Parathyroid adenoma (tissue), 2 donors: ENCODE data around the gene ATP4A.

Experiments used
- H2AFZ ChIP-seq: fragments of 300-600 bp; sonication (generic); one replicate; pipeline ENCODE4 v1.7.0; 2017; ENCODE audit warnings: antibody characterized with exemption, mild to moderate bottlenecking
- H3K27ac ChIP-seq: fragments of 300-600 bp; sonication (generic); one replicate; pipeline ENCODE4 v1.7.0; 2017
- H3K27me3 ChIP-seq: fragments of 300-600 bp; sonication (generic); one replicate; pipeline ENCODE4 v1.7.0; 2017; ENCODE audit warnings: low read length; ENCODE audit not compliant: control insufficient read depth, insufficient read depth
- H3K36me3 ChIP-seq: fragments of 300-600 bp; sonication (generic); one replicate; pipeline ENCODE4 v1.7.0; 2017; ENCODE audit warnings: low read length; ENCODE audit not compliant: control insufficient read depth, insufficient read depth
- H3K4me1 ChIP-seq: fragments of 300-600 bp; sonication (generic); one replicate; pipeline ENCODE4 v1.7.0; 2017; ENCODE audit warnings: control low read depth
- H3K4me2 ChIP-seq: fragments of 300-600 bp; sonication (generic); one replicate; pipeline ENCODE4 v1.7.0; 2017; ENCODE audit warnings: low read length
- H3K4me3 ChIP-seq: fragments of 300-600 bp; sonication (generic); one replicate; pipeline ENCODE4 v1.7.0; 2017; ENCODE audit warnings: low read depth, low read length
- H3K79me2 ChIP-seq: fragments of 300-600 bp; sonication (generic); one replicate; pipeline ENCODE4 v1.7.0; 2017; ENCODE audit warnings: control low read depth
- H3K9ac ChIP-seq: fragments of 300-600 bp; sonication (generic); one replicate; pipeline ENCODE4 v1.7.0; 2017; ENCODE audit warnings: mild to moderate bottlenecking
- H3K9me3 ChIP-seq: fragments of 300-600 bp; sonication (generic); one replicate; pipeline ENCODE4 v1.7.0; 2017; ENCODE audit warnings: low read length; ENCODE audit not compliant: control insufficient read depth
- TF ChIP-seq, protein P1 (sequence below): fragments of 300-600 bp; sonication (generic); IDR thresholded peaks from one replicate; pipeline ENCODE4 v1.7.0; 2017; ENCODE audit warnings: antibody characterized with exemption, mild to moderate bottlenecking
- donor health status: primary hyperparathyroidism.

The ATP4A gene

DNA sequence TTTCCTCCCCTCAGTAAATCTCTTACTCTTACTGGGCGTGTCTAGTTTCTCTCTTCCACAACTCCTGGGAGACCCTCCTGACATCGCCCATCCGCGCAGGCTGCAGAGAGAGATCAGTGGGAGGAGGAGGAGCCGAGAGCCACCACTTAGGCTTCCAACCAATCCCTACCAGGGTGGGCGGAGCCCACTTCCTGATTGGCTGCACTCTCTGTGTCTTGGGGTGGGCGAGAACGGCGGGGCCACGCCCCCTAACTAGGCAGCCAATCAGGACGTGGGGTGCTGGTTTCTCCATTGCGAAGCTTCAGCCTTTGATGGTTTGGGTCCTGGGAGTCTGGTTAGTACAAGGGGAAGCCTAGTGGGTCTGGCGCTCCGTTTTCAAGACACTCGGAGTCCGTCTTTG, 22.4 kb upstream of the ATP4A start, which contains the start of gene PMIS2:
PMIS2 (plus strand) TSS at position 326 of the 400 bp plus-strand sequence. CDS start 87 bp downstream, outside the sequence.
- Histone ChIP-seq H3K79me2 (no peaks in the 10 kb centered on the region), H3K9ac (no peak within 1 kb of the TSS), H3K4me3 (no peak within 1 kb of the TSS), H3K4me2 (no peak within 1 kb of the TSS), H3K9me3 (no peaks in the 10 kb centered on the region), H2AFZ (no peak within 1 kb of the TSS), H3K36me3 (no peaks in the 10 kb centered on the region), H3K27me3 (no peaks in the 10 kb centered on the region), H3K27ac (no peak within 1 kb of the TSS), H3K4me1 (no peaks in the 10 kb centered on the region)
- TF ChIP-seq, protein P1, sequence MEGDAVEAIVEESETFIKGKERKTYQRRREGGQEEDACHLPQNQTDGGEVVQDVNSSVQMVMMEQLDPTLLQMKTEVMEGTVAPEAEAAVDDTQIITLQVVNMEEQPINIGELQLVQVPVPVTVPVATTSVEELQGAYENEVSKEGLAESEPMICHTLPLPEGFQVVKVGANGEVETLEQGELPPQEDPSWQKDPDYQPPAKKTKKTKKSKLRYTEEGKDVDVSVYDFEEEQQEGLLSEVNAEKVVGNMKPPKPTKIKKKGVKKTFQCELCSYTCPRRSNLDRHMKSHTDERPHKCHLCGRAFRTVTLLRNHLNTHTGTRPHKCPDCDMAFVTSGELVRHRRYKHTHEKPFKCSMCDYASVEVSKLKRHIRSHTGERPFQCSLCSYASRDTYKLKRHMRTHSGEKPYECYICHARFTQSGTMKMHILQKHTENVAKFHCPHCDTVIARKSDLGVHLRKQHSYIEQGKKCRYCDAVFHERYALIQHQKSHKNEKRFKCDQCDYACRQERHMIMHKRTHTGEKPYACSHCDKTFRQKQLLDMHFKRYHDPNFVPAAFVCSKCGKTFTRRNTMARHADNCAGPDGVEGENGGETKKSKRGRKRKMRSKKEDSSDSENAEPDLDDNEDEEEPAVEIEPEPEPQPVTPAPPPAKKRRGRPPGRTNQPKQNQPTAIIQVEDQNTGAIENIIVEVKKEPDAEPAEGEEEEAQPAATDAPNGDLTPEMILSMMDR = no peak

DNA sequence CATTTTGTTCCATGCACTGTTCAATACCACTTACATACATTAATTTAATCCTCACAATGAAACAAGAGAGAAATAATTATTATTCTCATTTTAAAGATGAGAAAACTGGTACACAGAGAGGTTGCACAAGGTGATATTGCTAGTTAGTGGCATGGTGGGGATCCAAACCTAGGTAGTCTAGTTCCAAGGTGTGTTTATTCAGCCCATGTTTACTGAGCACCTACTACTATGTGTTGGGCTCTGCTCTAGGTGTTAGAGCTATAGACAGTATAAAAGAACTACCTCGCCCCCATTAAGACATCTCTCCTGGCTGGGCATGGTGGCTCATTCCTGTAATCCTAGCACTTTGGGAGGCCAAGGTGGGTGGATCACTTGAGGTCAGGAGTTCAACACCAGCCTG, 19.3 kb upstream of the ATP4A start:
- Histone ChIP-seq H3K79me2 (no peaks in the 10 kb centered on the region), H3K9me3 (no peaks in the 10 kb centered on the region), H3K4me2 (no peak overlapping the region), H3K4me1 (no peaks in the 10 kb centered on the region), H3K9ac (no peak overlapping the region), H3K27me3 (no peaks in the 10 kb centered on the region), H3K27ac (no peak overlapping the region), H2AFZ (no peak overlapping the region), H3K36me3 (no peaks in the 10 kb centered on the region), H3K4me3 (no peak overlapping the region)
- TF ChIP-seq, protein P1 = no peak

DNA sequence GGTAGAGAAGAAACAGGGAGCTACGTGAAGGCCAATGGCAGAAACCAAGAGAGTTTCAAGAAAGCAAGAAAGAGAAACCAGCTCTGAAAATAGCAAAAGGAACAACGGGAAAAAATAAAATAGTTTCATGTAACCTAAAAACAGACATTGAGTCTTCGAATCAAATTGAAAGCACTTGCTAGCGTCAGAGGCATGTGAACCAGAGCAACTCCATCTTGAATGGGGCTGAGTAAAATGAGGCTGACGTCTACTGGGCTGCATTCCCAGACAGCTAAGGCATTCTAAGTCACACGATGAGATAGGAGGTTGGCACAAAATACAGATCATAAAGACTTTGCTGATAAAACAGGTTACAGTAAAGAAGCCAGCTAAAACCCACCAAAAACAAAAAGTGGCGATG, 15.2 kb upstream of the ATP4A start:
- Histone ChIP-seq H2AFZ (no peak overlapping the region), H3K4me2 (no peak overlapping the region), H3K79me2 (no peaks in the 10 kb centered on the region), H3K4me1 (no peaks in the 10 kb centered on the region), H3K27ac (no peak overlapping the region), H3K36me3 (no peaks in the 10 kb centered on the region), H3K9ac (no peak overlapping the region), H3K4me3 (no peak overlapping the region), H3K27me3 (no peaks in the 10 kb centered on the region), H3K9me3 (no peaks in the 10 kb centered on the region)
- TF ChIP-seq, protein P1 = no peak

DNA sequence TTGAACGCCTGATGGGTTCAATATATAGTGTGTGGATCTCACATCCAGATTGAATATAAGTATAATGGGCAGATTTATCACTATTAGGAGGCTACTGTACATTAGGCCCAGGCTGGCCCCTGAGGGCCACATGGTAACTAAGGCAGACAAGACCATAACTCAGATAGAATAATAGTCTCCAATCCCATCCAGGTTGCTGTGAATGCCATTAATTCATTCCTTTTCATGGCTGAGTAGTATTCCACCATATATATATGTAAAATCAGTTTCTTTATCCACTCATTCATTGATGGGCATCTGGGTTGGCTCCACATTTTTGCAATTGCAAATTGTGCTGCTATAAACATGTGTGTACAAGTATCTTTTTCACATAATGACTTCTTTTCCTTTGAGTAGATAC, 14.5 kb upstream of the ATP4A start:
- no peaks in the 10 kb centered on the region for H3K27me3 ChIP-seq
- no peak overlapping the region for H2AFZ ChIP-seq
- H3K4me1 ChIP-seq = no peaks in the 10 kb centered on the region
- no peaks in the 10 kb centered on the region for H3K79me2 ChIP-seq
- no peak overlapping the region for H3K4me3 ChIP-seq
- no peak overlapping the region for H3K4me2 ChIP-seq
- no peaks in the 10 kb centered on the region for H3K9me3 ChIP-seq
- H3K9ac ChIP-seq = no peak overlapping the region
- H3K27ac ChIP-seq = no peak overlapping the region
- H3K36me3 ChIP-seq = no peaks in the 10 kb centered on the region
- TF ChIP-seq, protein P1 = no peak

DNA sequence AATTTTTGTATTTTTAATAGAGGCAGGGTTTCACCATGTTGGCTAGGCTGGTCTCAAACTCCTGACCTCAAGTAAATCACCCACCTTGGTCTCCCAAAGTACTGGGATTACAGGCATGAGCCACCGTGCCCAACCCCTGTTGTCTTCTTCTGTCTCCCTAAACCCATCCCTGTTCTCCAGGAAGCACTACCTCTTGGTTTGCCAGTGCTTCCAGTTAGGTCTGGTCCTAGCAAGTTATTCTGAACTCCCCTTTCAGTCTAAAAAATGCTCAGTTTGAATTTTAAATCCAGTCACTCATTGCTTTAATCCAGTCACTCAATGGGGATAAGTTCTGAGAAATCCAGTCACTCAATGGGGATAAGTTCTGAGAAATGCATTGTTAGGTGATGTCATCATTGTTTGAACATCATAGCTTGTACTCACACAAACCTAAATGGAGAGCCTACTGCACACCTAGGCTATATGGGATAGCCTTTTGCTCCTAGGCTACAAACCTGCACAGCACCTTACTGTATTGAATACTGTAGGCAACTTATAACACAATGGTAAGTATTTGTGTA, 8.0 kb upstream of the ATP4A start:
- Histone ChIP-seq H3K36me3 (no peaks in the 10 kb centered on the region), H3K27me3 (no peaks in the 10 kb centered on the region), H3K9me3 (no peaks in the 10 kb centered on the region), H3K4me1 (no peaks in the 10 kb centered on the region), H3K9ac (no peak overlapping the region), H3K79me2 (no peaks in the 10 kb centered on the region), H3K4me3 (no peak overlapping the region), H3K4me2 (no peak overlapping the region), H2AFZ (no peak overlapping the region), H3K27ac (no peak overlapping the region)
- TF ChIP-seq, protein P1 = no peak
